Endothelial cell of umbilical vein (primary cell): Measurements from ENCODE around the gene NAP1L5. TPM values are rescaled to one million over a fixed set of nuclear protein-coding genes. Genes with fewer than 3 reads are reported as not detected.

Source experiments
- BruUV-seq: library from RNA; stranded (reverse); fragments of 400-500 nt; replicated peaks from 2 replicates; lab custom pipeline; 2021; lab: Mats Ljungman, UMichigan
- CTCF ChIA-PET: fragments of 300-600, 350-600 bp; sonication (Branson Sonifier 250); formaldehyde crosslinking; loops from one replicate; lab custom pipeline; 2021; ENCODE audit warnings: antibody characterized with exemption, inconsistent platforms; lab: Charles Lee
- POLR2A ChIA-PET: fragments of 300-600, 350-600 bp; sonication (Branson Sonifier 250); formaldehyde crosslinking; loops from one replicate; lab custom pipeline; 2021; ENCODE audit warnings: antibody characterized with exemption, inconsistent platforms; lab: Charles Lee
- DNase-seq: peaks from one replicate; pipeline ENCODE4 v3.0.0-alpha.2; 2011; ENCODE audit warnings: low read depth, low spot score
- FAIRE-seq: peaks from 2 replicates; lab custom pipeline; 2011; peaks lifted over from hg19 to GRCh38; lab: Jason Lieb, UNC
- H2AFZ ChIP-seq: 2 replicates; pipeline ENCODE4 v1.6.0; 2012; ENCODE audit warnings: low read depth, low read length, control low read depth, inconsistent platforms
- H3K27ac ChIP-seq: 2 replicates; pipeline ENCODE4 v1.5.1; 2011; ENCODE audit warnings: low read depth, mild to moderate bottlenecking, control low read depth, low read length, moderate library complexity; ENCODE audit not compliant: insufficient read depth
- H3K27me3 ChIP-seq, 2 experiments: 2 replicates each; pipeline versions ENCODE4 v1.6.0 to v1.6.1; 2011; ENCODE audit warnings: low read length in 2 of 2, mixed read lengths in 1 of 2; ENCODE audit not compliant: control insufficient read depth in 2 of 2, insufficient read depth in 2 of 2
- H3K36me3 ChIP-seq, 2 experiments: 2 replicates in 1 of 2; 3 replicates in 1 of 2; pipeline ENCODE4 v1.5.1; 2011; ENCODE audit warnings: low read length in 2 of 2, mild to moderate bottlenecking in 1 of 2, moderate library complexity in 1 of 2; ENCODE audit not compliant: control insufficient read depth in 2 of 2, insufficient read depth in 2 of 2; ENCODE audit errors: extremely low read depth in 1 of 2
- H3K4me1 ChIP-seq: 3 replicates; pipeline ENCODE4 v1.5.1; 2011; ENCODE audit warnings: mild to moderate bottlenecking, low read length; ENCODE audit not compliant: control insufficient read depth, insufficient read depth; ENCODE audit errors: extremely low read depth
- H3K4me2 ChIP-seq: 2 replicates; pipeline ENCODE4 v1.6.1; 2011; ENCODE audit warnings: low read length, control low read depth, mixed read lengths; ENCODE audit not compliant: insufficient read depth
- H3K4me3 ChIP-seq, 3 experiments: fragments of 200-600 bp in 1 of 3; sonication (generic), shearing (Covaris generic) in 1 of 3; replicated peaks in 1 of 3; 2 replicates each; pipeline ENCODE4 v1.5.1; 2011 to 2016; ENCODE audit warnings: control low read depth in 3 of 3, low read length in 3 of 3, mild to moderate bottlenecking in 2 of 3, inconsistent platforms in 1 of 3, low read depth in 1 of 3, moderate library complexity in 1 of 3; ENCODE audit not compliant: insufficient read depth in 1 of 3
- H3K79me2 ChIP-seq: 2 replicates; pipeline ENCODE4 v1.6.0; 2012; ENCODE audit warnings: low read length, inconsistent platforms; ENCODE audit not compliant: control insufficient read depth, insufficient read depth
- H3K9ac ChIP-seq: replicated peaks from 2 replicates; pipeline ENCODE3; 2011; ENCODE audit warnings: low read length, control low read depth; ENCODE audit not compliant: insufficient read depth; ENCODE audit errors: extremely low read depth
- H3K9me1 ChIP-seq: replicated peaks from 3 replicates; pipeline ENCODE4 v1.6.0; 2011; ENCODE audit warnings: mild to moderate bottlenecking, low read length; ENCODE audit not compliant: control insufficient read depth, insufficient read depth; ENCODE audit errors: extremely low read depth
- H3K9me3 ChIP-seq: replicated peaks from 2 replicates; pipeline ENCODE4 v1.5.1; 2012; ENCODE audit warnings: low read length, inconsistent platforms; ENCODE audit not compliant: control insufficient read depth, insufficient read depth
- H4K20me1 ChIP-seq: replicated peaks from 2 replicates; pipeline ENCODE3; 2011; ENCODE audit warnings: mild to moderate bottlenecking, low read length; ENCODE audit not compliant: control insufficient read depth, insufficient read depth; ENCODE audit errors: extremely low read depth
- FOS ChIP-seq: IDR thresholded peaks from 2 replicates; pipeline ENCODE4 v1.6.1; 2011; ENCODE audit warnings: mild to moderate bottlenecking, low read length, moderate library complexity, borderline replicate concordance; ENCODE audit not compliant: insufficient read depth
- GATA2 ChIP-seq: IDR thresholded peaks from 2 replicates; pipeline ENCODE4 v1.7.0; 2011; ENCODE audit warnings: low read depth, mild to moderate bottlenecking, moderate library complexity, mixed read lengths, low read length; ENCODE audit not compliant: insufficient read length, insufficient read depth
- JUN ChIP-seq: IDR thresholded peaks from 2 replicates; pipeline ENCODE4 v1.6.1; 2011; ENCODE audit warnings: borderline replicate concordance, low read depth; ENCODE audit not compliant: insufficient read length, insufficient read depth
- MYC ChIP-seq: IDR thresholded peaks from one replicate; pipeline ENCODE4 v1.6.1; 2011; ENCODE audit warnings: mild to moderate bottlenecking, low read depth, low read length
- POLR2A ChIP-seq: IDR thresholded peaks from 2 replicates; pipeline ENCODE4 v1.6.1; 2012; ENCODE audit warnings: low read depth, mild to moderate bottlenecking, control low read depth, low read length
- POLR2AphosphoS5 ChIP-seq: IDR thresholded peaks from 2 replicates; pipeline ENCODE4 v1.6.1; 2012; ENCODE audit warnings: low read depth, mild to moderate bottlenecking, control low read depth, low read length, moderate library complexity; ENCODE audit not compliant: insufficient read depth
- dilution Hi-C: fragments of 300-500 bp; cut with MboI; formaldehyde crosslinking; loops from one replicate; pipeline ENCODE4 v1.15.0; 2019; ENCODE audit warnings: low sequenced_read_pairs; ENCODE audit not compliant: extremely low pct_ligation_motif_present
- intact Hi-C: fragments of 100-400 bp; cut with micrococcal nuclease; formaldehyde crosslinking; loops from one replicate; pipeline ENCODE4 v1.10.0; 2022
- polyA plus RNA-seq, 4 experiments: library from polyadenylated mRNA; depleted of rRNA in 3 of 4; stranded (reverse) in 3 of 4; unstranded in 1 of 4; fragments of >200 nt; gene quantifications; 2 replicates each; pipeline versions ENCODE4 v1.2.1 to v1.2.3, GENCODE V29; 2011 to 2012; ENCODE audit warnings: missing spikeins in 1 of 4
- total RNA-seq: library from RNA; stranded (reverse); gene quantifications from 2 replicates; pipeline ENCODE4 v1.2.3, GENCODE V29; 2021
- TF ChIP-seq, protein P1 (sequence below), 2 donors: IDR thresholded peaks; 1 replicate in 1 of 2; 2 replicates in 1 of 2; pipeline ENCODE4 v1.5.1; 2011; ENCODE audit warnings: low read length in 2 of 2, mild to moderate bottlenecking in 2 of 2, moderate library complexity in 2 of 2, control low read depth in 1 of 2, inconsistent platforms in 1 of 2, low read depth in 1 of 2; ENCODE audit not compliant: insufficient read depth in 1 of 2; ENCODE audit errors: extremely low read depth in 1 of 2
- TF ChIP-seq, protein P2 (sequence below): IDR thresholded peaks from 2 replicates; pipeline ENCODE4 v1.6.1; 2011; ENCODE audit not compliant: insufficient read depth, insufficient read length

Gene NAP1L5
- total and polyA plus RNA-seq, 2 donors (not counting 3 experiments of a cell fraction or from before 2014, with no cell fraction given): 3.4 to 6.1 TPM

DNA sequence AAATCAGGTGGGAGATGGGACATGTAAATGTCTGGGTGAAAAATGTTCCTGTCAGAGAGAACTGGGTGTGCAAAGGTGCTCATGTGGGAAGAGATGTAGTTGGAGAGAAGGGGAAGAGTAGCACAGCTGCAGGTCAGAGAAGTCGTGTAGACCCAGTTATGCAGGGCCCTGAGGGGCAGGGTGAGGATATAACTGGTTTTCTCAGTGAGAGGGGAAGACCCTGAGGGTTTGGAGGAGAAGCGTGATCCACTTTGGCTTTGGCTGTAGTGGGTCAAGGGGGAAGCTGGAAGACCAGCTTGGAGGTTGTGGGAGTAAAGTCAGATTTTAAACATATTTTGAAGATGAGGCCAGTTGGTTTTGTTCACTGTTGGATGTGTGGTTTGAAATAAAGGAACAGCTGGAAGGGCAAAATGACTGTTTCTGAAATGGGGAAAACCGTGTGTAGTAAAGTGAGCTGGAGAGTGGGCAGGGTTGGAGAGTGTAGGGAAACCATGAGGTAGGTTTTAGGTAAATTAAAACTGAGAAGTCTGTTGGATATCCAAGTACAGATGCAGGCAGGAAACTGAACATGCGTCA is 44.2 kb downstream of the NAP1L5 start:
- DNase-seq (no peak), FAIRE-seq (no peak)
- no peaks in the 10 kb centered on the region for H3K9me1 ChIP-seq
- H3K4me3 ChIP-seq: no peak overlapping the region
- no peaks in the 10 kb centered on the region for H3K4me1 ChIP-seq
- TF ChIP-seq POLR2A (no peak), JUN (no peak)
- H3K79me2 ChIP-seq: no peaks in the 10 kb centered on the region
- no peak overlapping the region for H3K4me2 ChIP-seq
- no peaks in the 10 kb centered on the region for H3K9me3 ChIP-seq
- no peak overlapping the region for H2AFZ ChIP-seq
- H4K20me1 ChIP-seq: no peaks in the 10 kb centered on the region
- BruUV-seq: no TSS peak
- CTCF ChIA-PET: interaction anchor here (0.8 to 6.5 kb wide), 3 partner anchors 40 to 114 kb away, joined by 3 to 37 read pairs (median 4); no protein-coding TSS in a partner anchor
- no peaks in the 10 kb centered on the region for H3K36me3 ChIP-seq
- intact Hi-C loops (no loop called here), dilution Hi-C loops (no loop called here)
- H3K27ac ChIP-seq: no peak overlapping the region
- H3K9ac ChIP-seq: no peak overlapping the region
- POLR2A ChIA-PET: no interaction called here
- no peaks in the 10 kb centered on the region for H3K27me3 ChIP-seq

DNA sequence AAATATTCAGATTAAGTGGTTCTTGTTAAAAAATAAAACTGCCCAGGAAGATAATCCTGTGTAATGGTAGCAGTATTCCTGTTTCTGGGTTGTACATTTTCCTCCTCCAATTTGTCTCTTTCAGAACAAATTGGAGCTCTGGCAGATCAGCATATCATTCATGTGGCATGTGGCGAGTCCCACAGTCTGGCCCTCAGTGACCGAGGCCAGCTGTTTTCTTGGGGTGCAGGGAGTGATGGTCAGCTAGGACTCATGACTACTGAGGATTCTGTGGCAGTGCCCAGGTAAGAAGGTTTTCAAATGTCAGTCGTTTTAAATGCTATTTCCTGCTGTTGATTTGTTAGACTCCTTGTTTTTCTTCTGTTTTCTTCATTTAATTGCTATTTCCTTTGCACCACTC is 47.9 kb downstream of the NAP1L5 start:
- Histone ChIP-seq H3K9ac (no peak overlapping the region), H3K4me1 (no peaks in the 10 kb centered on the region), H2AFZ (no peak overlapping the region), H3K27me3 (no peaks in the 10 kb centered on the region), H3K36me3 (no peaks in the 10 kb centered on the region), H3K9me3 (no peaks in the 10 kb centered on the region), H3K79me2 (no peaks in the 10 kb centered on the region), H3K4me2 (no peak overlapping the region), H3K27ac (no peak overlapping the region), H4K20me1 (no peaks in the 10 kb centered on the region), H3K4me3 (no peak overlapping the region), H3K9me1 (no peaks in the 10 kb centered on the region)
- DNase-seq: no peak
- no TSS peak for BruUV-seq
- dilution Hi-C loops (no loop called here), intact Hi-C loops (no loop called here)
- POLR2A ChIA-PET: no interaction called here
- CTCF ChIA-PET: interaction anchor here (1.3 to 3.7 kb wide), 3 partner anchors 9 to 111 kb away, joined by 3 to 24 read pairs (median 5); no protein-coding TSS in a partner anchor
- no peak for FAIRE-seq
- TF ChIP-seq FOS (no peak), POLR2A (no peak), JUN (no peak), POLR2AphosphoS5 (no peak), MYC (no peak), GATA2 (no peak)
- TF ChIP-seq, protein P1, sequence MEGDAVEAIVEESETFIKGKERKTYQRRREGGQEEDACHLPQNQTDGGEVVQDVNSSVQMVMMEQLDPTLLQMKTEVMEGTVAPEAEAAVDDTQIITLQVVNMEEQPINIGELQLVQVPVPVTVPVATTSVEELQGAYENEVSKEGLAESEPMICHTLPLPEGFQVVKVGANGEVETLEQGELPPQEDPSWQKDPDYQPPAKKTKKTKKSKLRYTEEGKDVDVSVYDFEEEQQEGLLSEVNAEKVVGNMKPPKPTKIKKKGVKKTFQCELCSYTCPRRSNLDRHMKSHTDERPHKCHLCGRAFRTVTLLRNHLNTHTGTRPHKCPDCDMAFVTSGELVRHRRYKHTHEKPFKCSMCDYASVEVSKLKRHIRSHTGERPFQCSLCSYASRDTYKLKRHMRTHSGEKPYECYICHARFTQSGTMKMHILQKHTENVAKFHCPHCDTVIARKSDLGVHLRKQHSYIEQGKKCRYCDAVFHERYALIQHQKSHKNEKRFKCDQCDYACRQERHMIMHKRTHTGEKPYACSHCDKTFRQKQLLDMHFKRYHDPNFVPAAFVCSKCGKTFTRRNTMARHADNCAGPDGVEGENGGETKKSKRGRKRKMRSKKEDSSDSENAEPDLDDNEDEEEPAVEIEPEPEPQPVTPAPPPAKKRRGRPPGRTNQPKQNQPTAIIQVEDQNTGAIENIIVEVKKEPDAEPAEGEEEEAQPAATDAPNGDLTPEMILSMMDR (IDR thresholded peaks at IDR 0.05; ENCODE audit: extremely low read depth in 1 of 2, insufficient read depth in 1 of 2, low read depth in 1 of 2, low read length in 2 of 2): no peak
- TF ChIP-seq, protein P2, sequence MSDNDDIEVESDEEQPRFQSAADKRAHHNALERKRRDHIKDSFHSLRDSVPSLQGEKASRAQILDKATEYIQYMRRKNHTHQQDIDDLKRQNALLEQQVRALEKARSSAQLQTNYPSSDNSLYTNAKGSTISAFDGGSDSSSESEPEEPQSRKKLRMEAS: no peak
